Gastrocnemius medialis (tissue), 4 donors: ENCODE measurements around the gene BORCS5. TPM values are rescaled to one million over a fixed set of nuclear protein-coding genes. Genes with fewer than 3 reads are reported as not detected.
"Not testable (repeated sequence)": the region's sequence is repeated elsewhere in the genome, so short reads cannot be mapped to it uniquely, and the experiment has no call there.

ENCODE experiments used
- ATAC-seq, 2 donors: fragments of 150-250 bp; one replicate each; pipeline ENCODE4 v1.9.1; 2016
- DNase-seq, 2 donors: peaks; one replicate each; pipeline ENCODE4 v3.0.0-alpha.2; 2019
- H3K27ac ChIP-seq, 4 donors: fragments of 200-600 bp; sonication (generic); 1 replicate in 1 of 4; 2 replicates in 3 of 4; pipeline ENCODE4 v1.5.1; 2016 to 2018; ENCODE audit warnings: mild to moderate bottlenecking in 2 of 4, moderate library complexity in 1 of 4
- H3K27me3 ChIP-seq, 3 donors: fragments of 200-600 bp; sonication (generic) in 2 of 3; 1 replicate in 1 of 3; 2 replicates in 2 of 3; pipeline versions ENCODE4 v1.5.1 to v1.6.0; 2016 to 2019; ENCODE audit warnings: mild to moderate bottlenecking in 1 of 3, moderate library complexity in 1 of 3
- H3K36me3 ChIP-seq, 2 donors: fragments of 200-600 bp; sonication (generic) in 1 of 2; one replicate each; pipeline ENCODE4 v1.5.1; 2017 to 2018
- H3K4me1 ChIP-seq, 2 donors: fragments of 200-600 bp; sonication (generic) in 1 of 2; one replicate each; pipeline ENCODE4 v1.5.1; 2016 to 2017; ENCODE audit warnings: mild to moderate bottlenecking in 2 of 2
- H3K4me3 ChIP-seq, 4 donors: fragments of 200-600 bp; sonication (generic) in 3 of 4; 1 replicate in 1 of 4; 2 replicates in 3 of 4; pipeline ENCODE4 v1.5.1; 2016 to 2019; ENCODE audit warnings: mild to moderate bottlenecking in 2 of 4
- H3K9me3 ChIP-seq, 3 donors: fragments of 200-600 bp; sonication (generic) in 2 of 3; 1 replicate in 1 of 3; 2 replicates in 2 of 3; pipeline ENCODE4 v1.5.1; 2016 to 2019
- POLR2A ChIP-seq, 2 donors: fragments of 450-650 bp; IDR thresholded peaks; one replicate each; pipeline ENCODE4 v1.6.1; 2017; ENCODE audit warnings: antibody characterized with exemption in 2 of 2, mild to moderate bottlenecking in 2 of 2, moderate library complexity in 2 of 2
- in situ Hi-C, 4 donors: fragments of 200-750 bp; cut with MboI; loops; one replicate each; pipeline versions ENCODE4 v1.15.0 to v1.8.0; 2017; ENCODE audit warnings: low sequenced_read_pairs in 4 of 4
- intact Hi-C: fragments of 100-400 bp; cut with DNase I; formaldehyde crosslinking; loops from one replicate; pipeline ENCODE4 v1.15.1; 2023; ENCODE audit warnings: low total_unique reads
- total RNA-seq, 4 donors: library from RNA; depleted of rRNA; stranded (reverse); fragments of >200 nt; gene quantifications; one replicate each; pipeline versions ENCODE4 v1.1.0 to v1.2.3, GENCODE V29; 2016
- TF ChIP-seq, protein P1 (sequence below), 5 experiments: fragments of 450-650 bp in 3 of 5; fragments of 200-600 bp in 2 of 5; sonication (generic) in 2 of 5; IDR thresholded peaks in 4 of 5; conservative IDR thresholded peaks in 1 of 5; 1 replicate in 4 of 5; 2 replicates in 1 of 5; pipeline ENCODE4 v1.5.1; 2016 to 2019; ENCODE audit warnings: antibody characterized with exemption in 5 of 5, mild to moderate bottlenecking in 3 of 5, moderate library complexity in 3 of 5

The BORCS5 gene
- total RNA-seq, 4 donors from 2014 or later = 13.0 to 13.9 (median 13.4) TPM

DNA sequence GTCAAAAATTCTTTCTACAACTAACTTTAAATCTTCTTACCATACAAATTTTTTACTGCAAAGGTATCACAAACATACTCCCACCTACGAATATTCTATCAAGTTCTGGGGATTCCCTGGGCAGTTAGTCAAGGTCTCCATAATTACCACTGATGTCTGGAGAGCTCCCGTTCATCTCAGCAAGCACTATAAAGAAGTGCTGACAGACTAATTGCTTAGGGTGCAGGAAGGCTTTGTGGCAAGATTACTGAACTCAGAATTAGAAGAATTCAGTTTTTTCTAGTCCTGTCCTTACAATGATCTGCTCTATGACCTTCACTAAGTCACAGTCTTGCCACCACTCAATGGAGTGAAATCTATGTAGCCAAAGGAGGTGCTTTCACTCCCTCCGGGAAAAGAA lies 144.2 kb downstream of the BORCS5 start:
- Histone ChIP-seq H3K27ac (no peak overlapping the region), H3K4me1 (peaks cover 13 to 33% of the 10 kb centered on the region in 2 donors), H3K9me3 (no peaks in the 10 kb centered on the region), H3K4me3 (no peak overlapping the region), H3K36me3 (no peaks in the 10 kb centered on the region), H3K27me3 (no peaks in the 10 kb centered on the region)
- TF ChIP-seq, protein P1, sequence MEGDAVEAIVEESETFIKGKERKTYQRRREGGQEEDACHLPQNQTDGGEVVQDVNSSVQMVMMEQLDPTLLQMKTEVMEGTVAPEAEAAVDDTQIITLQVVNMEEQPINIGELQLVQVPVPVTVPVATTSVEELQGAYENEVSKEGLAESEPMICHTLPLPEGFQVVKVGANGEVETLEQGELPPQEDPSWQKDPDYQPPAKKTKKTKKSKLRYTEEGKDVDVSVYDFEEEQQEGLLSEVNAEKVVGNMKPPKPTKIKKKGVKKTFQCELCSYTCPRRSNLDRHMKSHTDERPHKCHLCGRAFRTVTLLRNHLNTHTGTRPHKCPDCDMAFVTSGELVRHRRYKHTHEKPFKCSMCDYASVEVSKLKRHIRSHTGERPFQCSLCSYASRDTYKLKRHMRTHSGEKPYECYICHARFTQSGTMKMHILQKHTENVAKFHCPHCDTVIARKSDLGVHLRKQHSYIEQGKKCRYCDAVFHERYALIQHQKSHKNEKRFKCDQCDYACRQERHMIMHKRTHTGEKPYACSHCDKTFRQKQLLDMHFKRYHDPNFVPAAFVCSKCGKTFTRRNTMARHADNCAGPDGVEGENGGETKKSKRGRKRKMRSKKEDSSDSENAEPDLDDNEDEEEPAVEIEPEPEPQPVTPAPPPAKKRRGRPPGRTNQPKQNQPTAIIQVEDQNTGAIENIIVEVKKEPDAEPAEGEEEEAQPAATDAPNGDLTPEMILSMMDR (IDR thresholded peaks at IDR 0.05 in 4 of 5, conservative IDR thresholded peaks at IDR 0.05 in 1 of 5) = no peak
- TF ChIP-seq POLR2A (IDR thresholded peaks at IDR 0.05) = no peak
- ATAC-seq = no peak
- in situ Hi-C loops (loop anchor here in 1 of 4 donors (10.0 kb wide), 1 partner anchor 204 kb away; no protein-coding TSS in a partner anchor), intact Hi-C loops (no loop called here)
- DNase-seq = no peak

DNA sequence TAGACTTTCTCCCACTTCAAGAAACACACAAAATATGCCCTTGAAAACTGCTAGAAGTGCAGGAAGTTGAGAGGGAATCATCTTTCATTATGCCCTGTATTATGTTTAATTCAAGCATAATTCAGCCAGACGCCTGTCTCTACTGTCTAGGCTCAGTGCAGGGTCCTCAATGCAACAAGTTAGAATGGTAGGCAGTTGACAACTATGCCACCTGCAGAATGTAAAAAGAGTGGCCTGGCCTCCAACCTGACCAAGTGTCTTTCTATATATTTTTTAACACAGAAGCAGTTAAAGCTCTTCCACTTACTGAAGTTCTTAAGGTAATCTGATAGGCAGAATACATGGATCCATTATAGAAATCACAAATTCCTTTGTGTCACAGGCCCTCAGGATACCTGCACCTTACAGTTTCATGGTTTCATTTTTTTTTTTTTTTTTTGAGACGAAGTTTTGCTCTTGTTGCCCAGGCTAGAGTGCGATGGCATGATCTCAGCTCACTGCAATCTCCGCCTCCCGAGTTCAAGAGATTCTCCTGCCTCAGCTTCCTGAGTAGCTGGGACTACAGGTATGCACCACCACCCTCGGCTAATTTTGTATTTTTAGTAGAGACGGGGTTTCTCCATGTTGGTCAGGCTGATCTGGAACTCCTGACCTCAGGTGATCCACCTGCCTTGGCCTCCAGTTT lies 145.4 kb downstream of the BORCS5 start:
- ATAC-seq, DNase-seq, H3K36me3 ChIP-seq, H3K9me3 ChIP-seq, intact Hi-C loops, H3K27ac ChIP-seq, H3K4me3 ChIP-seq, H3K27me3 ChIP-seq: not testable (repeated sequence)
- H3K4me1 ChIP-seq = peaks cover 25 to 41% of the 10 kb centered on the region in 2 donors
- in situ Hi-C loops = loop anchor here in 1 of 4 donors (10.0 kb wide), 1 partner anchor 203 kb away; no protein-coding TSS in a partner anchor

DNA sequence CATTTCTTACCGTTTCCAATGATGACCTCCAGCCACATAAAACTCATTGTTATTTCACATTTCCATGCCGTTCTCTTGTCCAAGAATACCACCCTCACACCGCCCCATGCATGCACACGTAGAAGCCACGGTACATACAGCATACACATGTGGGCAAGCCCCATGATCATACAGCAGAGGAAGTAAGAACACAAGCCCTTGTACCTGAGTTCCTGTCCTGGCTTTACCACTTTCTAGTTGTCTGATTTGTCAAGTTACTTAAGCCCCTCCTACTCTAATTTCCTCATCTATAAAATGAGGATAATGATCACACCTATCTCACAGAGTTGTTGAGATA lies 145.9 kb downstream of the BORCS5 start:
- TF ChIP-seq, protein P1 (IDR thresholded peaks at IDR 0.05 in 4 of 5, conservative IDR thresholded peaks at IDR 0.05 in 1 of 5) = no peak
- no peak for TF ChIP-seq POLR2A (IDR thresholded peaks at IDR 0.05)
- DNase-seq (no peak), ATAC-seq (no peak)
- intact Hi-C loops = no loop called here
- in situ Hi-C loops = loop anchor here in 1 of 4 donors (10.0 kb wide), 1 partner anchor 202 kb away; no protein-coding TSS in a partner anchor
- Histone ChIP-seq H3K4me3 (no peak overlapping the region), H3K36me3 (no peaks in the 10 kb centered on the region), H3K4me1 (peaks cover 26 to 45% of the 10 kb centered on the region in 2 donors), H3K27ac (no peak overlapping the region), H3K27me3 (no peaks in the 10 kb centered on the region), H3K9me3 (no peaks in the 10 kb centered on the region)

DNA sequence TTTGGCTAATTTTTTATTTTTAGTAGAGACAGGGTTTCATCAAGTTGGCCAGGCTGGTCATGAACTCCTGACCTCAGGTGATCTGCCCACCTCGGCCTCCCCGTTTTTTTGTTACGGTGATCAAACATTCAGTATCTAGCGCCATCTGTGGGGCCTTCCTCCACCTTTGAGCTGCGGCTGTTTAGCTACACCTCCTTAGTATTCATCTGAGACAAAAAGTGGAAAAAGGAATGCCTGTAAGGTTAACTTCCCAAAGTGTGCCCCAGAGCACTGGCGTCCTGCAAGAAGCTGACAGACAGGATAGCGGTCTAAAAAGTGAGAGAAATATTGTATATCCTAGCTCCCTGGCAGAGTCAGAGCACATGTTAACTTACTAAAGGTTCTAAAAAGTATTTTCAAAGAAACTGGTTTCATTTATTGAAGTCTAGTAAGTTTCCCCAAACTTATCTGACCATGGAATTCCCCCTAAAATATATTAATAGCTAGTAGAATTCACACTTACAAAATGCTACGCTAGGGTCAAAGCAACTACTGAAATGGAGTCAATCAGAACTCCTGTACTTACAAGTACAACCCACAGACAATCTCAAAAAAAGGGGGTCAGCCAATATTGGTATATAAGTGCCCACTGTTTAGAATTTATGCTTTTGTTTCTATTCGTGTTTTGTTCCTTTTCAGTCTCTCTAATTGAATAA lies 146.7 kb downstream of the BORCS5 start:
- H3K9me3 ChIP-seq = no peaks in the 10 kb centered on the region
- no peak overlapping the region for H3K4me3 ChIP-seq
- H3K27me3 ChIP-seq = no peaks in the 10 kb centered on the region
- in situ Hi-C loops (loop anchor here in 1 of 4 donors (10.0 kb wide), 1 partner anchor 201 kb away; no protein-coding TSS in a partner anchor), intact Hi-C loops (no loop called here)
- TF ChIP-seq, protein P1 (IDR thresholded peaks at IDR 0.05 in 4 of 5, conservative IDR thresholded peaks at IDR 0.05 in 1 of 5) = no peak
- no peak for TF ChIP-seq POLR2A (IDR thresholded peaks at IDR 0.05)
- H3K27ac ChIP-seq = no peak overlapping the region
- ATAC-seq (no peak), DNase-seq (no peak)
- H3K36me3 ChIP-seq = no peaks in the 10 kb centered on the region
- H3K4me1 ChIP-seq = peaks cover 31 to 47% of the 10 kb centered on the region in 2 donors
